ENCODE data around the gene POGK. TPM values are rescaled to one million over a fixed set of nuclear protein-coding genes. Genes with fewer than 3 reads are reported as not detected.
A peak's percentile ranks its signal among the peaks of the same experiment; 100 is the strongest.

Gene POGK
- polyA plus RNA-seq, 3 donors, result 10.6 to 13.0 (median 10.9) TPM

DNA sequence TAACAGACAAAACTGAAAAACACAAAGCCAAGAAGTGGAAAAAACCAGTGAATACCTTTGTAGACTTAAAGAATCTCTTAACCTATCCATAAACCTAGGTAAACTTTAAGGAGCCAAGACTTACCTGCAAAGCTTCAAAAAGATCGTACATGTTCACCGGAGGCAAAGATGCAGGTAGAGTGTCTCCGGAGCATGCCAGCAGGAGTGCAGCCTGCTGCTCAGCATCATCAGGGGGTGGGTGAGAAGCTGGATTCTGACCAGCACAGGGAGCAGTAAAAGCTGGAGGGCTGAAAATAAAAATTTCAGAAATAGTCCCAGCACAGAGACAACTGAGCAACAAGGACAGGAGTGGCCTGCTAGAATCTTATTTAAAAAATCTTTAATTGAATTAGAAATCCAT is 18.7 kb downstream of the POGK start:
- no peak overlapping the region for H3K4me2 ChIP-seq (replicated peaks; ENCODE audit: extremely low read depth, low read length, poor library complexity, severe bottlenecking)
- no peaks in the 10 kb centered on the region for H3K9me3 ChIP-seq (replicated peaks in 1 of 2; ENCODE audit: control insufficient read depth in 1 of 2, insufficient read depth in 1 of 2, low read length in 2 of 2)
- WGBS (ENCODE audit: insufficient coverage), result 100% methylated on average over 3 of the region's 3 CpGs
- H3K9ac ChIP-seq (ENCODE audit: insufficient read depth, low read length, poor library complexity, severe bottlenecking), result no peak overlapping the region
- no peaks in the 10 kb centered on the region for H3K27me3 ChIP-seq (ENCODE audit: control insufficient read depth in 2 of 2, insufficient read depth in 2 of 2, low read length in 2 of 2)
- no peak for DNase-seq
- TF ChIP-seq, protein P1, sequence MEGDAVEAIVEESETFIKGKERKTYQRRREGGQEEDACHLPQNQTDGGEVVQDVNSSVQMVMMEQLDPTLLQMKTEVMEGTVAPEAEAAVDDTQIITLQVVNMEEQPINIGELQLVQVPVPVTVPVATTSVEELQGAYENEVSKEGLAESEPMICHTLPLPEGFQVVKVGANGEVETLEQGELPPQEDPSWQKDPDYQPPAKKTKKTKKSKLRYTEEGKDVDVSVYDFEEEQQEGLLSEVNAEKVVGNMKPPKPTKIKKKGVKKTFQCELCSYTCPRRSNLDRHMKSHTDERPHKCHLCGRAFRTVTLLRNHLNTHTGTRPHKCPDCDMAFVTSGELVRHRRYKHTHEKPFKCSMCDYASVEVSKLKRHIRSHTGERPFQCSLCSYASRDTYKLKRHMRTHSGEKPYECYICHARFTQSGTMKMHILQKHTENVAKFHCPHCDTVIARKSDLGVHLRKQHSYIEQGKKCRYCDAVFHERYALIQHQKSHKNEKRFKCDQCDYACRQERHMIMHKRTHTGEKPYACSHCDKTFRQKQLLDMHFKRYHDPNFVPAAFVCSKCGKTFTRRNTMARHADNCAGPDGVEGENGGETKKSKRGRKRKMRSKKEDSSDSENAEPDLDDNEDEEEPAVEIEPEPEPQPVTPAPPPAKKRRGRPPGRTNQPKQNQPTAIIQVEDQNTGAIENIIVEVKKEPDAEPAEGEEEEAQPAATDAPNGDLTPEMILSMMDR (IDR thresholded peaks at IDR 0.05), result no peak
- no peak overlapping the region for H3K4me3 ChIP-seq (replicated peaks in 1 of 3; ENCODE audit: low read depth in 2 of 3, low read length in 3 of 3)
- no peaks in the 10 kb centered on the region for H3K4me1 ChIP-seq (ENCODE audit: control insufficient read depth in 1 of 2, insufficient read depth in 2 of 2, low read length in 2 of 2)
- peaks cover 43% of the 10 kb centered on the region for H4K20me1 ChIP-seq (ENCODE audit: insufficient read depth, low read length)
- H3K79me2 ChIP-seq (ENCODE audit: insufficient read depth, low read length), result peaks cover 12% of the 10 kb centered on the region
- H3K4me3 Mint-ChIP-seq, result no peak overlapping the region
- H3K27ac Mint-ChIP-seq, result peak overlapping the region in 1 of 7 donors; percentile 56
- peaks cover 76 to 88% of the 10 kb centered on the region in 2 donors for H3K36me3 Mint-ChIP-seq
- no peaks in the 10 kb centered on the region for H3K27me3 Mint-ChIP-seq (ENCODE audit: low read depth in 3 of 3)
- no peaks in the 10 kb centered on the region for H3K9me3 Mint-ChIP-seq
- peaks cover 88 to 100% of the 10 kb centered on the region in 2 donors for H3K36me3 ChIP-seq (replicated peaks in 1 of 2; ENCODE audit: control insufficient read depth in 1 of 2, insufficient read depth in 2 of 2, low read length in 2 of 2)
- H2AFZ ChIP-seq (ENCODE audit: insufficient read depth, low read depth, low read length, poor library complexity, severe bottlenecking), result no peak overlapping the region
- H3K4me1 Mint-ChIP-seq, result no peaks in the 10 kb centered on the region
- intact Hi-C loops (cut with micrococcal nuclease), result no loop called here
- H3K27ac ChIP-seq (ENCODE audit: low read depth in 1 of 2, low read length in 2 of 2), result no peak overlapping the region

DNA sequence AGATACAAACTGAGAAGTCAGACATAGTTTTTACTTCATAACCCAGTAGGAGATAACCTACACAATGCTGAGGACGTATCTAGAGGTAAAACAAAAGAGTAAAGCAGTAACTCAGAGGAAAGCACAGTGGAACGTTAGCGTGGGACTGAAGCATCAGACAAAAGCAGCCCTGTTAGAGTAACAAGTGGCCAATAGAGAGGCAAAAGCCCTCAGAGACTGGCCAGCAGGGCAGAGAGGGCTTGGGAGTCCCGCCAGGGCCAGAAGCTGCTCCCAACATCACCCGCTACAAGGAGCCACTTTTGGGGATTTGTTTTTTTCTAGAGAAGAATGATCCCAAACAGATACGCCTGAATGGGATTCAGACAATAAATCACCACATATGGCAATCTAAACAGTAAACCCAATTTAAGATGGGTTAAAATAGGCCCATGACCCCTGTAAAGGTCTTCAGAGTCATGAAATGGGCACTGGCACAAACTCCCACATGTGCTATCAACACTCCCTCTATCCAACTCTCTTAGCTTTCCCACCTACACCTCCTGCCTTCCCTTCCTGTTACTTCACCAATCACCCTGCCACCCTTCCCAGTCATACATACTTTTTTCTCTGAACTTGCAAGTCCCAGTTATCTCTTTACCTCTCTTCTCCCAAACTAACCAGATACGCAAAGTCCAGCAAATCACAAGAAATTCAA is 19.6 kb downstream of the POGK start:
- Mint-ChIP-seq H3K27me3 (ENCODE audit: low read depth in 3 of 3) (no peaks in the 10 kb centered on the region), H3K4me1 (no peaks in the 10 kb centered on the region), H3K4me3 (no peak overlapping the region), H3K36me3 (peaks cover 74 to 86% of the 10 kb centered on the region in 2 donors), H3K9me3 (no peaks in the 10 kb centered on the region), H3K27ac (peak overlapping the region in 2 of 7 donors; percentile 7 to 61)
- Histone ChIP-seq H3K4me1 (ENCODE audit: control insufficient read depth in 1 of 2, insufficient read depth in 2 of 2, low read length in 2 of 2) (no peaks in the 10 kb centered on the region), H3K79me2 (ENCODE audit: insufficient read depth, low read length) (peaks cover 11% of the 10 kb centered on the region), H3K4me2 (replicated peaks; ENCODE audit: extremely low read depth, low read length, poor library complexity, severe bottlenecking) (no peak overlapping the region), H3K9ac (ENCODE audit: insufficient read depth, low read length, poor library complexity, severe bottlenecking) (no peak overlapping the region), H2AFZ (ENCODE audit: insufficient read depth, low read depth, low read length, poor library complexity, severe bottlenecking) (no peak overlapping the region), H3K27ac (ENCODE audit: low read depth in 1 of 2, low read length in 2 of 2) (no peak overlapping the region), H3K4me3 (replicated peaks in 1 of 3; ENCODE audit: low read depth in 2 of 3, low read length in 3 of 3) (no peak overlapping the region), H3K9me3 (replicated peaks in 1 of 2; ENCODE audit: control insufficient read depth in 1 of 2, insufficient read depth in 1 of 2, low read length in 2 of 2) (no peaks in the 10 kb centered on the region), H3K36me3 (replicated peaks in 1 of 2; ENCODE audit: control insufficient read depth in 1 of 2, insufficient read depth in 2 of 2, low read length in 2 of 2) (peaks cover 84 to 100% of the 10 kb centered on the region in 2 donors), H3K27me3 (ENCODE audit: control insufficient read depth in 2 of 2, insufficient read depth in 2 of 2, low read length in 2 of 2) (no peaks in the 10 kb centered on the region), H4K20me1 (ENCODE audit: insufficient read depth, low read length) (peaks cover 35% of the 10 kb centered on the region)
- 98% methylated on average over 4 of the region's 7 CpGs for WGBS (ENCODE audit: insufficient coverage)
- TF ChIP-seq, protein P1 (IDR thresholded peaks at IDR 0.05), result no peak
- DNase-seq, result no peak
- intact Hi-C loops (cut with micrococcal nuclease), result no loop called here

Data from CD14-positive monocyte (primary cell).